Adrenal gland (tissue), 5 donors: Measurements from ENCODE around the gene NELFB.

Source experiments
- CTCF ChIP-seq, 6 experiments: fragments of 450-650 bp in 4 of 6; fragments of 200-600 bp in 2 of 6; sonication (generic) in 1 of 6; IDR thresholded peaks; 1 replicate in 5 of 6; 2 replicates in 1 of 6; pipeline versions ENCODE4 v1.5.1 to v1.8.0; 2016 to 2021; ENCODE audit warnings: antibody characterized with exemption in 6 of 6, mild to moderate bottlenecking in 2 of 6, moderate library complexity in 1 of 6
- POLR2A ChIP-seq, 2 donors: fragments of 450-650 bp; IDR thresholded peaks; one replicate each; pipeline ENCODE4 v1.6.1; 2017; ENCODE audit warnings: antibody characterized with exemption in 2 of 2, mild to moderate bottlenecking in 2 of 2, moderate library complexity in 1 of 2
- donor health status: DM: no; HTN: no; CAD: no.

GRCh38 chr9:137304383-137305059 is 49.4 kb downstream of the NELFB start:
- TF ChIP-seq CTCF (IDR thresholded peaks at IDR 0.05) (no peak), POLR2A (IDR thresholded peaks at IDR 0.05) (no peak)
